Renal pelvis (tissue), 4 donors: ENCODE data around the gene TPH2. TPM values are rescaled to one million over a fixed set of nuclear protein-coding genes. Genes with fewer than 3 reads are reported as not detected.

Experiments used
- DNase-seq: peaks from one replicate; pipeline ENCODE4 v3.0.0-alpha.2; 2013
- polyA plus RNA-seq, 3 donors: library from polyadenylated mRNA; unstranded; fragments of 120-200 nt; gene quantifications; one replicate each; pipeline ENCODE4 v1.2.1, GENCODE V29; 2013; ENCODE audit not compliant: insufficient read length in 3 of 3

The TPH2 gene
- polyA plus RNA-seq, 3 donors = 0.18 to 0.25 TPM; not detected in 1

DNA sequence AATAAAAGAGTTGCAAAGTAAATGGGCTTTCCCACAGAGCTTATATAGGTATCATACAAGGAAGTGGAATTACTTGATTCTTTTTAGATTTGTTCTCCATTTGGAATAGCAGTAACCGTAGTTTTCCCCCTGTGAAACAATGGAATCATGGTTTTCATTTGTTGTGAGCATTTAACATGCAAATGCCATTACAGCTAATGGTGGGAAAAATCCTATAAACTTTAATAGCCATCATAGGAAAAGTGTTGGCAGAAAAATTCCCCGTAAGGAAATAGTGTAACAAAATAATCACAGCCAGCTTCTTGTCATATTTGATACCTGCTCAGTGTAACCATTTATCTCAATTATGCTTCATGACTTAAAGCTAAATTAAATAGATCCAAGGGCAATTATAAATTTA is 95.3 kb downstream of the TPH2 start:
- DNase-seq = no peak

DNA sequence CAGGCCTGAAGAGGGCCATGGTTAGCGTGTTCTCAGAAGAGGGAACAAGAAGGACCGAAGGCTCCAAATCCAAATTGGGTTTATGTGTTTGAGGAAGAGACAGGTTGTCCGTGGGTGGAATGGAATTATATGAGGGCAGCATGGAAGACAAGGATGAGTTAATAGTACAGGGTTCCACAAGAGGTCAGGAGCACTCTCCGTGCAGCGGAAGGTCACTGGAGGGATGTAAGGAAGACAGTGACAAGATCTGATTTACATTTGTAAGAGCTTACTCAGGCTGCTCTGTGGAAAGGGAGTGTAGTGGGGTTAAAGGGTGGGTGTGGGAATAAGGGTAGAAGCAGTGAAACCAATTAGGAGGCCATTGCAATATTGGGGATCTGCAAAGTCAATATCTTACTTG is 97.0 kb downstream of the TPH2 start:
- DNase-seq = no peak

DNA sequence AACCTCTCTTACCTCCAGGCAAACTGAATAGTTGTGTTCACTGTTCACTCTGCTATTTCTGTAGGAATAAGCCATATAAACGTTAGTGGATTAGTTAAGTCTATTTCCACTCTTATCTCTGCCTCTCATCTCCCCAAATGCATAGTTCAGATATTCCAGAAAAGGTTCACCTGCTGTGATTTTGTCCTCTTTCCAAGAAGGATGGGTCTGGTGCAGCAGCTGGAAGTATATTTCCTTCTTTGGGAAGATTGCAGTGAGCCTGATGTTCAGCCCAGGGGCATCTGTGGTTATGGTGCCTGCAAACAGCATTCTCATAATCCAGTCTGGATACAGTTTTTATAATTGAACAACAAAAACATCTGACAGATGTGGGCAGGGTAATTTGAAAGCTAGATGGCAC is 97.7 kb downstream of the TPH2 start:
- no peak for DNase-seq

DNA sequence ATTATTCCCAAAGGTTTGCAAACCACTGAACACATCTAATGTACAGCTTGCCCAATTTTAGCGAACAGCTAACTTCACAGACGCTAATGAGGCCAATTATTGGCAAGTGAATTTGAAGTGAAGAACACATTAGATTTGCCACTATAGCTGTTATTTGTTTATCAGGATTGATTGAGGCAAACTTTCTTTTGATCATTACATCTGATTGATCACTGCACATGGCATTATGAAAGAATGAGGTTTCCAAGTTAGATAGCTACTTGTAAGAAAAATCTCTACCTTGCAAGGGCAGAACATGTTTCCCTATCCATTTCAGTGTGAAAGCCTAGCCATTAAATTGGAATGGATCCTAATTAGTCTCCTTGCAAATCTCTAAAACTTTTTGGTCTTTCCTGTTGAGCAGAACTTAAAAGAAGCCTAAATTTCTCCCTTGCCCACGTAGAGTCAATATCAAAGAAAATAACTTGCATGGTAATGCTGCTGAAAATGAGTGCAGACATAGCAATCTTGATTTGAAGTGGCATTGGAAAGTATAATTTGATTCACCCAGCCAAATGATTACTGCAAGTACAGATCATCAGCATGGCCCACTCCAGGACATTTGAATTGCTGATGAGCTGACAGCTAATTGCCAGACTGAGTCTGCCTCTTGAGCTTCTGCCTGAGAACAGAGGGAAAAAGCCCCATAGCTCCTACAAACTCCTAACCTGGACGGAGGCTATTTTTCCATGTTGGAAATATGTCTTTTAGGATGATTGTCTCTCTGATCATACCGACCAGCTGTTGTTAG is 98.6 kb downstream of the TPH2 start:
- DNase-seq = no peak

DNA sequence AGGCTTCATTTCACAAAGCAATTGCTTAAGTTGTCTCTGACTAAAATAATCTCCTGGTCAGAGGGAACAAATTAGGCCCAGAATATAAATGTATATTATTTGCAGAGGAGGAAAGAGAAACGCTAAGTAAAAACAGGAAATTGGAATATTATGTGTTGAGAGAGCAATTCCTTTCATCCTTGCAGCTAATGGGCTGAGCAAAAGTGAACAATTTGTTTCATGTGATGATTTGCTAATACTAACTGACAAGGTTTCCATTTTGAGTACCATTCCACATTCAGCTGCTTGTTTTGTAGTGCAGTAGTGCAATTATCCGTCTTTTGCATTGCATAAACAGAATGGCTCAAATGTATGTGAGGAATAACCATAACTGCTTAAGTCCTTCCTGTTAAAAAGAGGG is 103.2 kb downstream of the TPH2 start:
- no peak for DNase-seq

DNA sequence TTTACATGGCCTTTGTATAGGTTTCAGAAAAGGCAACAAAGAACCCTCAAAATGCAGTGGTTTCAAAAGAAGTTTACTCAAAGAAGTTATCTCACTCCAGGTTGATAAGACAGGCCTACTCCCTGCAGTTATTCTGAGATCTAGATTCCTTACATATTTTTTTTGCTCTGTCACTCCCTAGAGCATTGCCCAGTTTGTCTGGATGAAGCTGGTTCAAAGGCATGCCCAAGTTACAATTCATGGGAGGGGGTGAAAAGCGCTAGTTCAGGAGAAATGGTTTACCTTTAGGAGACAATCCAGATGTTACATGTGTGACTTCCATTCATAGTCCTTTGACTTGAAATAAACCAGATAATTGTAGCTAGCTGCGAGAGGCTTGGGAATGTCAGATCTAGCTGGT is 115.0 kb downstream of the TPH2 start:
- DNase-seq = no peak

DNA sequence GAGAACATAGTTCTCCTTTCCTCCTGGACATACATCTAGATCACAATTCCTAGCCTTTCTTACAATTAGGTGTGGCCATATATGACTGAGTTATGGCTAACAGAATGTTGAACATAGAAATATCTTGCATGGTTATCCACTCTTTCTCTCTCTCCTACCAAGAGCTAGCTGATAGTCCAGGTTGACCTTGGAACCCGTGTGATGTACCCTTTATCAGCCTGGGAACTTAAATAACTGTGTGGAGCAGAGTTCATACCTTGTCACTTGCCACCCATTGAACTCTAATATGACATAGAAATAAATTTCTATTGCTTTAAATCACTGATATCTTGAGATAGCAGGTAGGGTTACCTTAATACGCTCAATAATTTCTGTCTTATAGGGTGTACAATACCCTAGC is 115.9 kb downstream of the TPH2 start:
- no peak for DNase-seq

DNA sequence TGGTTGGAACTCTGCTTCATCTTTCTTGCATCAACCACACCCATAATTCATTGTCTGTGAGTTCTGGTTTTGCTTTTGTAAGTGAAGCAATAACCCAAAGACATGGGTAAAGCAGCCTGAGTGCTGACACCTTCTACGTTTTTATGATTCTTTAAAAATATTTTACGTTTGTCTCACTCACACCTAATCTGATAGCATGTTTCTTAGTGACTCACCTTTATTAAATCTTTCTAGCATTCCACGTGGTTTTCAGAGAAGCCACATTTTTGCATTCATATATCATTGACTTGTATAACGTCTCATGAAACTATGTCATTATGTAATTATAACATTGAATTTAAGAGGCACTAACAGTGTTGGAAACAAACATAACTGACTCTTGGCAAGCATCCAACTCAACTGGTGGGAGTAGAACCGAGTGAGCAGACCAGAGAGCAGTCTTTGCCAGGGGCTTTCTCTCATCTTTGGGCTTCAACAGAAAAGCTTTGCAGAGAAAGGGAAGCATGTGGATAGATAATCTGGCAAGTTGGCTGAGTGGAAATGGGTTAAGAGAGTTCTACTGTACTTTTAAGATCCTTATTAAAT is 118.8 kb downstream of the TPH2 start:
- DNase-seq = no peak

DNA sequence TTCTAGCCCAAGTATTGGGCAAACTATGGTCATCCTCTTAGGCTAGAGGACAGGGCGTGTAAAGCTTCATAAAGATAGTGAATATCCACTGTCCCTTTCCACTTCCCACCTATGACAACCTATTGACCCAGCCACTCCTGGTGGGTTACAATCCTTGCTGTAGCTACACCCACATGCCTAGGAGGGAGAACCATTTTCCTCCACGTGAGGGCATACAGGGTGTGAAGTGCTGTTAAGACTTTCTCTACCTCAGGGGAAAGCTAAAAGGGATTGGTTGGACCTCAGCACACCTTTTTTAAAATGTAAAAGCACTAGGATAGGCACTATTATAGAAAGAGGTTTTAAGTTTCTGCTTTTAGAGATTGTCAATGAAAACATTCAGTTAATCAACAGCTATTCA is 124.4 kb downstream of the TPH2 start:
- DNase-seq = no peak

DNA sequence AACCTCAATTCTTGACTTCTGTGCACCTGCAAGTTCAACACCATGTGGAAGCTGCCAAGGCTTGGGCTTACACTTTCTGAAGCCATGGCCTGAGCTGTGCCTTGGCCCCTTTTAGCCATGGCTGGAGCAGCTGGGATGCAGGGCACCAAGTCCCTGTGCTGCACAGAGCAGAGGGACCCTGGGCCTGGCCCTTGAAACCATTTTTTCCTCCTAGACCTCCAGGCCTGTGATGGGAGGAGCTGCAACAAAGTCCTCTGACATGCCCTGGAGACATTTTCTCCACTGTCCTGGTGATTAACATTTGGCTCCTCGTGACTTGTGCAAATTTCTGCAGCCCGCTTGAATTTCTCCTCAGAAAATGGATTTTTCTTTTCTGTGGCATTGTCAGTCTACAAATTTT is 132.4 kb downstream of the TPH2 start:
- DNase-seq = no peak

DNA sequence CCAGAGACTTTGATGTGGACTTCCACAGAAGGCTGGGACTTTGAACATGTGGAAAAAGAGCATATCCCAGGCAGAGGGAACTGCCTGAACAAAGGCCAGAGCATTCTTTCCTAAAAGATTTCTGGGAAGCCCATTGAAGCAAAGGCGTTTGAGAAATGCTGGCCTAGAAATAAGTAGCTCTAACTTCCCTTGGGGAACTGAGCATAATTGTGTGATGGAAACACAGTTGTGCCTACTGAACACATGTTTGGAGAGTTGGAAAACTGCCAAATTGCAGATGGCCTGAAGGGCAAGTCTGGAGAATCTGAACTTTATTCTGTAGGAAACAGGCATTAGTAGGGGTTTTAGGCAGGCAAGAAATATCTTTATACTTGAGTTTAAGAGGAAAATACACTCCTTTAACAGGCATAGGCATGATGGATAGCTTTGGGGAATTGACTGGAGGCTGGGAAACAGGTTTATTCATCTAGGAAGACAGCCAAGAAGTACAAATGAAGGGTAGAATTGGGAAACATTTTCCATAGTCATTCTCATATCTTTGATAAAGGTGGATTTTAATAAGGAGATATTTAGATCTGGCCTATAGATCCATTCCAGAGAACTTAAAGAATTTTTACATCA is 134.1 kb downstream of the TPH2 start:
- DNase-seq = no peak

DNA sequence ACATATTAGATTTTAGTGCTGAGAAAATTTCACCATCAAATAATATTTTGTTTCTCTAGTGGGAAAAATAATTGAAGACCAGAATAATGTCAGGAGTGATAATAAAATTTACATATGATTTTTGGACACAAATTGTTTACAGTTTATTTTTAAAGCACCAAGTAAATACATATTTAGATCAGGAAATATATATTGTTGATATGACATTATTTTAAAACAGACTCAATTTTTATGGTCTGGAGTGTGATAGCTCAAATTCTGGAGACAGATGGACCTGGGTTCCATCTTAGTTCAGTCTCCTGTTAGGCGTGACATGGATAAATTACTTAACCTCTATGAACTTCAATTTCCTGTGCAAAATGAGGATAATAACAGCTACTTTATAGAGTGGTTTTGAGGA is 135.4 kb downstream of the TPH2 start:
- no peak for DNase-seq

DNA sequence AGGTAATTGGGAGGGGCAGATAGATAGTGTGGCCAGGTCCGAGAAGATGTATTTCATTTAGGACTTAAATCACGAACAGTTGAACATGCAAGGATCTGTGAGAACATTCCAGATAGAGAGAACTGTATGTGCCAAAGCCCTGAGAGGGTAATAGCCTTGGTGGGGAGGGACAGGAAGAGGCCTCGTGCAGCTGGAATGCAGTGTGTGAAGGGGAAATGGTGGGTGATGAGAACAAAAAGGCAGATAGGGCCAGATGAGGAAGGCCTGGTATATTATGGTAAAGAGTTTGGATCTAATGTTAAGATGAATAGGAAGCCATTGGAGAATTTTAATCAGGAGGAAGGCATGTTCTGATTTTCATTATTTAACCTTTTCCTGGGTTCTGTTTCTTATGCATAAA is 136.3 kb downstream of the TPH2 start:
- no peak for DNase-seq

DNA sequence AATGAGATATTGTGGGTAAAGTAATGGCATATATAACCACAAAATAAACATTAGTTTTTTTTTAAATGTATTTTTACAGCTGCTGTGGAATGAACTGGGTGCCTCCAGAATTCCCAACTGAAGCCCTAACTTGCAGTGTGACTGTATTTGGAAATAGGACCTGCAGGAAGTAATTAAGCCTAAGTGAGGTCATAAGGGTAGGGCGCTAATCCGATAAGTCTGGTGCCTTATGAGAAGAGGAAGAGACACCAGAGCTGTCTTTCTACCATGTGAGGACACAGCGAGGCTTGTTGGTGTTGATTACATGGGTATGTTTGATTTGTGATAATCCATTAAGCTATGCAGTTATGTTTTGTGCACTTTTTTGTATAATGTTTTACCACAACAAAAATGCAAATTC is 136.8 kb downstream of the TPH2 start:
- DNase-seq = no peak

DNA sequence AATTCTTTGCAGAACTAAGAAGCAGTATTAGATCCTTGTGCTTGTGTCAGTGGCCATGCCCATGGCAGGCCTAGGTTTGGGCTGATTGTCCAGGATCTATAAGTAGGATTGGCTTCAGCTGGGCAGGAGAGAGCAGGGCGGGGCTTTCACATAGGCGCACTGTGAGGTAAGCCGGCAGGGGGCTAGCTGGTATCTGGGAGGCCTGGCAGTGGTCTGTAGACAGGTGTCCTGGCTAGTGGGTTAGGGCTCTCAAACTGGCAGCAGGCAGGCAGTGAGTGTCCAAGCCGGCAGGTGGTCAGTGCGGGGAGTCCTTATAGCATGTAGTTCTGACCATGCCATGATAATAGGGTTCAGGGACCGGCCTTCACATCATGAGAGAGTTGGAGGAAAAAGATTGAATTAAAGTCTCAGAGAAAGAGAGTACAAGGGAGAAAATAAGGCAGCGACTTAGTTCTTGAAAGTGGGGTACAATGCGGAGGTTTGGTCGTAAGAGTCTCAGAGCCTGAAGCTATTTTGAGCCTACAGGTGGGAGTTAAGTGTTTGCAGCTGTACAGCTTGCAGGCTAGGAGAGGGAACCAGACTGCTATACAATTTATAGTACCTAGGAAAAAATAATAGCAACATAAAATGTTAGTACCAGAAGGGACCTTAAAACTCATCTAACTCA is 137.4 kb downstream of the TPH2 start:
- no peak for DNase-seq

DNA sequence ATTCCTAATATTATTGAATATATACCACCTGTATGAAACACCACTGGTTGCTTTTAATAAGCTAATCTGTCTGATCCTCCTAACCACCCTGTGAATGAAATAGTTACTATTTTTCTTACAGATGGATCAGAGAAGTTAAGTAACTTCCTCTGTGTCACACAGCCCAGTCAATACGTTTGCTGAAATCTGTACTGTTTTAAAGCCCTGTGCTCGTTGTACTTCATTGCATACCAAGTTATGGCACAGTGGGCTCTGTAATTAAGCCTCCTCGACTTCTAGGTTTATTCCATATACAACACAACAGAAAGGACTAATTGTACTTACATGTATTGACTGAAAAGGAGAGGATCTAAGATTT is 137.9 kb downstream of the TPH2 start:
- DNase-seq = no peak

DNA sequence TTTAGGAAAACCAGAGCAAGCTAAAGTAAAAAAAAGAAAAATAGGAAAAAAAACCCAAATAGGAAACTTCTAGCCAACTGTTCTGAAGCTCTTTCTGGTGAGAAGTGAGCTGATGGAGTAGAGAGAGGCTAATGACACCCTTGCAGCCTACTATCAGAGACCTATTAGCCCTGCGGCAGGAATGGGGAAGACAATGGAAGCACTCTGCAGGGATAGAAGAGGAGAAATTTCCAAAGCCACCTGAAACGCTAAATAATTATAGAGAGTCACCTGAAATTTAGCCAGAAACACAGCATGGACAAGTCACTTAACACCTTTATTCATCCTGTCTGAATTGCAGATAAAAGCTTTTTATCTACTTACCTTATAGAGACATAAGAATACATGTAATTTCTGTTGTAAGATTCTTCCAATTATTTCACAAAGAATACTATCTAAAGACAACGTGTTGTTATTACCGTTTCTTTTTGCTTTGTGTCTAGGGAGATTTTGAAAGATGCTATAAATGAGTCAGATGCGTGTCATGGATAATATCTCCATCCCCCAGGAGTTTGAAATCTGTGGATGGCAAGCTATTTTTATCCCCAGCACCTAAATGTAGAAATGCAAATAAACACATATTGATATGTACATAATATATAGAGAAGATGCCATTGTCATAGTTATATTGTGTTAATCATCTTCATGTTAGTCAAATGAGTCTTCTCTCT is 138.6 kb downstream of the TPH2 start:
- DNase-seq = no peak

DNA sequence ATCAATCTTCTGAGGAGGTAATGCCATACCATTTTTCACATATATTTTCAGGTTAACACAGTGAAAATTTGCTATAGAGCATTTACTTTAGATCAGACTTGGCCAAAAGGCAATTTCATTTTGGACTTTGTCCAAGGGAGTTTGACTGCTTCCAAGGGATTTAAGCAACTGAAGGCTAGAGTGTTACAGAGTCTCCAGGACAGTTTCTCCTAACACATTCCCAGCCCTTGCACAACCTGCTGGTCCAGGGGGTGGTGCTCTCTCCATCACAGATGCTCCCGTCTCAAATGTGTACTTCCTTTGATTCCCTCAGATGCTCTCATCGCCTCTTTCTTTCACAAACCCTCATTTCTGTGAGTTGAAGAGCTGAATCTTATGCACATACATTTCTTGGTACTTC is 143.1 kb downstream of the TPH2 start:
- DNase-seq = no peak
